Panc1 (cell line): ENCODE measurements around the gene MID1IP1. TPM values are rescaled to one million over a fixed set of nuclear protein-coding genes. Genes with fewer than 3 reads are reported as not detected.

Experiments
- ATAC-seq: fragments of 200-7000 bp; cut with Tn5 transposase; 2 replicates; pipeline ENCODE4 v1.9.1; 2020; ENCODE audit warnings: mild to moderate bottlenecking, moderate library complexity
- BruUV-seq: library from RNA; stranded (reverse); fragments of 400-500 nt; replicated peaks from 2 replicates; lab custom pipeline; 2021; lab: Mats Ljungman, UMichigan
- CTCF ChIA-PET: fragments of 300-600 bp; sonication (Branson Sonifier 250); formaldehyde crosslinking; loops from one replicate; lab custom pipeline; 2022; ENCODE audit warnings: antibody characterized with exemption; lab: Charles Lee
- POLR2A ChIA-PET: fragments of 300-600 bp; sonication (Branson Sonifier 250); formaldehyde crosslinking; loops from one replicate; lab custom pipeline; 2022; ENCODE audit warnings: antibody characterized with exemption; lab: Charles Lee
- DNase-seq: peaks from one replicate; pipeline ENCODE4 v3.0.0-alpha.2; 2010; ENCODE audit warnings: low read depth, low spot score
- H3K27ac ChIP-seq: 2 replicates; pipeline ENCODE4 v1.5.1; 2011; ENCODE audit warnings: mild to moderate bottlenecking, low read length, inconsistent platforms
- H3K27me3 ChIP-seq: fragments of 200-500 bp; sonication (Bioruptor generic); 2 replicates; pipeline ENCODE4 v1.6.0; 2014; ENCODE audit warnings: low read length, inconsistent platforms; ENCODE audit not compliant: control insufficient read depth, insufficient read depth
- H3K36me3 ChIP-seq: fragments of 200-500 bp; sonication (Bioruptor generic); 2 replicates; pipeline ENCODE4 v1.5.1; 2014; ENCODE audit warnings: inconsistent platforms, mild to moderate bottlenecking, low read length, moderate library complexity; ENCODE audit not compliant: control insufficient read depth, insufficient read depth
- H3K4me1 ChIP-seq: 2 replicates; pipeline ENCODE4 v1.5.1; 2011; ENCODE audit warnings: inconsistent platforms, mild to moderate bottlenecking, low read length, moderate library complexity; ENCODE audit not compliant: control insufficient read depth, insufficient read depth
- H3K4me3 ChIP-seq, 2 experiments: 2 replicates each; pipeline ENCODE4 v1.5.1; 2011 to 2012; ENCODE audit warnings: low read depth in 2 of 2, low read length in 2 of 2, mild to moderate bottlenecking in 2 of 2, inconsistent platforms in 1 of 2, moderate library complexity in 1 of 2
- H3K9me3 ChIP-seq: fragments of 200-500 bp; sonication (Bioruptor generic); 2 replicates; pipeline ENCODE4 v1.5.1; 2014; ENCODE audit warnings: low read depth, mild to moderate bottlenecking, inconsistent platforms, low read length, moderate library complexity; ENCODE audit not compliant: control insufficient read depth, insufficient read depth
- CTCF ChIP-seq: fragments of 450-650 bp; IDR thresholded peaks from 2 replicates; pipeline ENCODE4 v1.5.1; 2017; ENCODE audit warnings: mild to moderate bottlenecking
- POLR2AphosphoS5 ChIP-seq: IDR thresholded peaks from 2 replicates; pipeline ENCODE4 v1.6.1; 2012; ENCODE audit warnings: mild to moderate bottlenecking, low read depth, low read length, moderate library complexity
- SIN3A ChIP-seq: IDR thresholded peaks from 2 replicates; pipeline ENCODE4 v1.6.1; 2012; ENCODE audit warnings: low read depth, mild to moderate bottlenecking, low read length, moderate library complexity, borderline replicate concordance; ENCODE audit not compliant: insufficient read depth
- TCF7L2 ChIP-seq: IDR thresholded peaks from 2 replicates; pipeline ENCODE4 v1.6.1; 2011; ENCODE audit warnings: mild to moderate bottlenecking, low read depth, low read length, inconsistent platforms
- in situ Hi-C: cut with HindIII; loops from 2 replicates; pipeline ENCODE4 v1.10.0; 2016; ENCODE audit warnings: low sequenced_read_pairs, low pct_unique_long_range_greater_than_20kb
- intact Hi-C: fragments of 100-400 bp; cut with micrococcal nuclease; formaldehyde crosslinking; loops from one replicate; pipeline ENCODE4 v1.10.0; 2022; ENCODE audit not compliant: unreplicated experiment
- total RNA-seq: library from RNA; stranded (reverse); gene quantifications from one replicate; pipeline ENCODE4 v1.2.1, GENCODE V29; 2021; ENCODE audit not compliant: unreplicated experiment
- TF ChIP-seq, protein P1 (sequence below), 2 experiments: IDR thresholded peaks; 2 replicates each; pipeline ENCODE4 v1.6.1; 2011 to 2012; ENCODE audit warnings: low read depth in 2 of 2, control low read depth in 1 of 2, low read length in 1 of 2, mild to moderate bottlenecking in 1 of 2, moderate library complexity in 1 of 2; ENCODE audit not compliant: insufficient read depth in 1 of 2

The MID1IP1 gene
- total RNA-seq, 1 experiment from 2014 or later: 14.0 TPM

GRCh38 chrX:38804432-38804681, 3.1 kb downstream of the MID1IP1 start:
- DNase-seq (no peak), ATAC-seq (peak; percentile 18)
- Histone ChIP-seq H3K36me3 (no peaks in the 10 kb centered on the region), H3K27me3 (no peaks in the 10 kb centered on the region), H3K4me1 (no peaks in the 10 kb centered on the region; the same call in 1 of the 2 replicates), H3K27ac (peak overlapping the region; percentile 68), H3K4me3 (peak overlapping the region; percentile 58 to 59), H3K9me3 (no peaks in the 10 kb centered on the region)
- ChIA-PET POLR2A (no interaction called here), CTCF (no interaction called here)
- no TSS peak for BruUV-seq
- in situ Hi-C loops (no loop called here), intact Hi-C loops (no loop called here)
- TF ChIP-seq SIN3A (no peak), TCF7L2 (no peak)
- TF ChIP-seq, protein P1, sequence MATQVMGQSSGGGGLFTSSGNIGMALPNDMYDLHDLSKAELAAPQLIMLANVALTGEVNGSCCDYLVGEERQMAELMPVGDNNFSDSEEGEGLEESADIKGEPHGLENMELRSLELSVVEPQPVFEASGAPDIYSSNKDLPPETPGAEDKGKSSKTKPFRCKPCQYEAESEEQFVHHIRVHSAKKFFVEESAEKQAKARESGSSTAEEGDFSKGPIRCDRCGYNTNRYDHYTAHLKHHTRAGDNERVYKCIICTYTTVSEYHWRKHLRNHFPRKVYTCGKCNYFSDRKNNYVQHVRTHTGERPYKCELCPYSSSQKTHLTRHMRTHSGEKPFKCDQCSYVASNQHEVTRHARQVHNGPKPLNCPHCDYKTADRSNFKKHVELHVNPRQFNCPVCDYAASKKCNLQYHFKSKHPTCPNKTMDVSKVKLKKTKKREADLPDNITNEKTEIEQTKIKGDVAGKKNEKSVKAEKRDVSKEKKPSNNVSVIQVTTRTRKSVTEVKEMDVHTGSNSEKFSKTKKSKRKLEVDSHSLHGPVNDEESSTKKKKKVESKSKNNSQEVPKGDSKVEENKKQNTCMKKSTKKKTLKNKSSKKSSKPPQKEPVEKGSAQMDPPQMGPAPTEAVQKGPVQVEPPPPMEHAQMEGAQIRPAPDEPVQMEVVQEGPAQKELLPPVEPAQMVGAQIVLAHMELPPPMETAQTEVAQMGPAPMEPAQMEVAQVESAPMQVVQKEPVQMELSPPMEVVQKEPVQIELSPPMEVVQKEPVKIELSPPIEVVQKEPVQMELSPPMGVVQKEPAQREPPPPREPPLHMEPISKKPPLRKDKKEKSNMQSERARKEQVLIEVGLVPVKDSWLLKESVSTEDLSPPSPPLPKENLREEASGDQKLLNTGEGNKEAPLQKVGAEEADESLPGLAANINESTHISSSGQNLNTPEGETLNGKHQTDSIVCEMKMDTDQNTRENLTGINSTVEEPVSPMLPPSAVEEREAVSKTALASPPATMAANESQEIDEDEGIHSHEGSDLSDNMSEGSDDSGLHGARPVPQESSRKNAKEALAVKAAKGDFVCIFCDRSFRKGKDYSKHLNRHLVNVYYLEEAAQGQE (IDR thresholded peaks at IDR 0.05; ENCODE audit: insufficient read depth in 1 of 2, low read depth in 2 of 2, low read length in 1 of 2): no peak

GRCh38 chrX:38804682-38805431, 3.6 kb downstream of the MID1IP1 start:
- BruUV-seq: TSS peak; percentile 94
- ATAC-seq: peak; percentile 39
- POLR2A ChIA-PET: interaction anchor here (0.7 kb wide), 1 partner anchor 9 kb away, joined by 3 read pairs; no protein-coding TSS in a partner anchor

More at GRCh38 chrX:38804682-38805431, 3.6 kb downstream of the MID1IP1 start:
- in situ Hi-C loops (no loop called here), intact Hi-C loops (no loop called here)
- H3K27me3 ChIP-seq: no peaks in the 10 kb centered on the region
- H3K4me1 ChIP-seq: no peaks in the 10 kb centered on the region; the same call in 1 of the 2 replicates
- no peak for DNase-seq
- CTCF ChIA-PET: no interaction called here
- H3K36me3 ChIP-seq: no peaks in the 10 kb centered on the region
- peak overlapping the region; percentile 68 for H3K27ac ChIP-seq
- H3K4me3 ChIP-seq: peak overlapping the region; percentile 58 to 59
- H3K9me3 ChIP-seq: no peaks in the 10 kb centered on the region
- TF ChIP-seq, protein P1 (IDR thresholded peaks at IDR 0.05; ENCODE audit: insufficient read depth in 1 of 2, low read depth in 2 of 2, low read length in 1 of 2): no peak
- TF ChIP-seq SIN3A (no peak), TCF7L2 (no peak), POLR2AphosphoS5 (no peak), CTCF (no peak)
